OCI-LY3 (cell line): ENCODE data around the gene PPT2.

Source experiments
- EZH2phosphoT487 ChIP-seq: fragments of 200-600 bp; shearing (Covaris generic); IDR thresholded peaks from 2 replicates; pipeline ENCODE4 v1.6.1; 2018; ENCODE audit warnings: antibody characterized with exemption, mixed run types, low read depth
- TF ChIP-seq, protein P1 (sequence below): fragments of 200-600, 300-600 bp; sonication (generic); IDR thresholded peaks from 2 replicates; pipeline ENCODE4 v1.5.1; 2014; ENCODE audit warnings: antibody characterized with exemption, low read length, low read depth

DNA sequence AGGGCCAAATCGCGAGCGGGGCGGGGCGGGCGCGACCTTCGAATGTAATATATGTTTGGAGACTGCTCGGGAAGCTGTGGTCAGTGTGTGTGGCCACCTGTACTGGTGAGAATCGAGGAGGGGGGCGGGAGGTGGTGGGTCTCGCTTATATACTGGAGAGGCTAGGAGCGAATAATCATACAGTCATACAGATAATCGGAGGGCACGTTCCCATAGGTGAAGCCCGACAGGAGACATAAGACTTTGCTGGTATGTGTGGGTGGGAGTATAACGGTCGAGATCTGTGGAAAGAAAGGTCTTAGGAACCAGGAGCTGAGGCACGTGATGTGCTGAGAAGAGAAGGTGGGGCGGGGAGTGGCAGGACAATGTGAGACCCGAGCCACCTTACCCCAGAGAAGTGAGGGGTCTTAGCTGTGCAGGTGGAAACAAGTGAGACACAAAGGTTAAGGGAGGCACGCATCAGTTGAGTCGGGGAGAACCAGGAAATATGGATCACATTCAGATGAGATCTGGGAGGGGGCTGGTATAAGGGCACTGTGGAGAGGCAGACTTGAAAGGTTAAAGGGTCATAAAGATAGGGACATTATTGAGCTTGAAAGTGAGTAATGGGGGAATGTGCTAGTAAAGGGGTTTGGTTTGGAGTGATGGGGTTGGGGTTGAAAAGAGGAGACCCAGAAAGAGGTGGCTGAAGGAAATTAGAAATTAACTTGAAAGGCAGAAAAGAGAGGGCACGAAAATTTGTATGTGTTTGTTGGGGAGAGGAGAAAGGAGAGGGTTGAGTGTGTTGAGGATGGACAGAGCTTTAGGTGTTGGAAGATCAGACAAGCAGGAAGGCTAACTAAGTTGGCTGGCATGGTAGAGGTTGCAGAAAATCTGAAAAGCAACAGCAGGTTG is 24.9 kb downstream of the PPT2 start:
- TF ChIP-seq, protein P1, sequence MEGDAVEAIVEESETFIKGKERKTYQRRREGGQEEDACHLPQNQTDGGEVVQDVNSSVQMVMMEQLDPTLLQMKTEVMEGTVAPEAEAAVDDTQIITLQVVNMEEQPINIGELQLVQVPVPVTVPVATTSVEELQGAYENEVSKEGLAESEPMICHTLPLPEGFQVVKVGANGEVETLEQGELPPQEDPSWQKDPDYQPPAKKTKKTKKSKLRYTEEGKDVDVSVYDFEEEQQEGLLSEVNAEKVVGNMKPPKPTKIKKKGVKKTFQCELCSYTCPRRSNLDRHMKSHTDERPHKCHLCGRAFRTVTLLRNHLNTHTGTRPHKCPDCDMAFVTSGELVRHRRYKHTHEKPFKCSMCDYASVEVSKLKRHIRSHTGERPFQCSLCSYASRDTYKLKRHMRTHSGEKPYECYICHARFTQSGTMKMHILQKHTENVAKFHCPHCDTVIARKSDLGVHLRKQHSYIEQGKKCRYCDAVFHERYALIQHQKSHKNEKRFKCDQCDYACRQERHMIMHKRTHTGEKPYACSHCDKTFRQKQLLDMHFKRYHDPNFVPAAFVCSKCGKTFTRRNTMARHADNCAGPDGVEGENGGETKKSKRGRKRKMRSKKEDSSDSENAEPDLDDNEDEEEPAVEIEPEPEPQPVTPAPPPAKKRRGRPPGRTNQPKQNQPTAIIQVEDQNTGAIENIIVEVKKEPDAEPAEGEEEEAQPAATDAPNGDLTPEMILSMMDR = no peak
- TF ChIP-seq EZH2phosphoT487 = no peak
